ENCODE data around the gene PPP6R1. TPM values are rescaled to one million over a fixed set of nuclear protein-coding genes. Genes with fewer than 3 reads are reported as not detected.

PPP6R1 gene
- total and polyA plus RNA-seq, 2 of the 13 experiments (the other 11 are each of a cell fraction or from before 2014, with no cell fraction given): 25.8 to 54.0 TPM

DNA sequence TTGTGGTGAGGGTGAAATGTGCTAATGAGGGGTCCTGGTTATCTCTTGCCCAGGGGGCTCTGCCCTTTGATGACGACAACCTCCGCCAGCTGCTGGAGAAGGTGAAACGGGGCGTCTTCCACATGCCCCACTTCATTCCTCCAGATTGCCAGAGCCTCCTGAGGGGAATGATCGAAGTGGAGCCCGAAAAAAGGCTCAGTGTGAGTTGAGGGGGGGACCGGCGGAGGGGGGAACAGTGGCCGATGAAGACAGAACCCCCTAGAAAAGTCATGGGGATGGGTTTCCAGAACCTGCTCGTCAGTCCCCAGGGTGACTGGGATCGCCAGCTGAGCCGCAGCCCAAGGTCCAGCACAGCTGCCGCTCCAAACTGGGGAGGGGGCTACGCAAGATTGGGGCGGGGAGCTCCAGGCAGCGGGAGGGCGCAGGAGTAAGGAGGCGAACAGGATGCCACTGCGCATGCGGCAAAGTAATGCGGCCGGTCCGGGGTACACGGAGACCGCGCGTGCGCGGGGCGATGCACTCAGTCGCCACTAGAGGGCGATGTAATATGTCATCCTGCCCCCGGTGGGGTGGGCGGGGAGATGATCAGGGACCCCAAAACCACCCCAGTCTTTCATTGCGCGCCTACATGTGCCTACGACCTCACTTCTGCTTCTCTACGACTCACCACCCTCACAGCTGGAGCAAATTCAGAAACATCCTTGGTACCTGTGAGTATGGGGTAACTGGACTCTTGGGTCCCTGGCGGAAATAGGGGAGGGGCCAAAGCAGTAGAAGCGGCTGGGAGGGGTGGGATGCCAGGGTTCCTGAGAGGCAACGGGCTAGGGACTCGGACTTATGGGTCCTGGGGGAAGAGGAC, 42.9 kb upstream of the PPP6R1 start (continued):
- TF ChIP-seq, protein P1, sequence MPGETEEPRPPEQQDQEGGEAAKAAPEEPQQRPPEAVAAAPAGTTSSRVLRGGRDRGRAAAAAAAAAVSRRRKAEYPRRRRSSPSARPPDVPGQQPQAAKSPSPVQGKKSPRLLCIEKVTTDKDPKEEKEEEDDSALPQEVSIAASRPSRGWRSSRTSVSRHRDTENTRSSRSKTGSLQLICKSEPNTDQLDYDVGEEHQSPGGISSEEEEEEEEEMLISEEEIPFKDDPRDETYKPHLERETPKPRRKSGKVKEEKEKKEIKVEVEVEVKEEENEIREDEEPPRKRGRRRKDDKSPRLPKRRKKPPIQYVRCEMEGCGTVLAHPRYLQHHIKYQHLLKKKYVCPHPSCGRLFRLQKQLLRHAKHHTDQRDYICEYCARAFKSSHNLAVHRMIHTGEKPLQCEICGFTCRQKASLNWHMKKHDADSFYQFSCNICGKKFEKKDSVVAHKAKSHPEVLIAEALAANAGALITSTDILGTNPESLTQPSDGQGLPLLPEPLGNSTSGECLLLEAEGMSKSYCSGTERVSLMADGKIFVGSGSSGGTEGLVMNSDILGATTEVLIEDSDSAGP (CRISPR knock-in tag; IDR thresholded peaks at IDR 0.05; ENCODE audit: borderline replicate concordance): peak; percentile 75; the same call in 1 of the 2 replicates
- TF ChIP-seq, protein P2, sequence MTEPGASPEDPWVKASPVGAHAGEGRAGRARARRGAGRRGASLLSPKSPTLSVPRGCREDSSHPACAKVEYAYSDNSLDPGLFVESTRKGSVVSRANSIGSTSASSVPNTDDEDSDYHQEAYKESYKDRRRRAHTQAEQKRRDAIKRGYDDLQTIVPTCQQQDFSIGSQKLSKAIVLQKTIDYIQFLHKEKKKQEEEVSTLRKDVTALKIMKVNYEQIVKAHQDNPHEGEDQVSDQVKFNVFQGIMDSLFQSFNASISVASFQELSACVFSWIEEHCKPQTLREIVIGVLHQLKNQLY (CRISPR knock-in tag; IDR thresholded peaks at IDR 0.05): no peak
- TF ChIP-seq, protein P3, sequence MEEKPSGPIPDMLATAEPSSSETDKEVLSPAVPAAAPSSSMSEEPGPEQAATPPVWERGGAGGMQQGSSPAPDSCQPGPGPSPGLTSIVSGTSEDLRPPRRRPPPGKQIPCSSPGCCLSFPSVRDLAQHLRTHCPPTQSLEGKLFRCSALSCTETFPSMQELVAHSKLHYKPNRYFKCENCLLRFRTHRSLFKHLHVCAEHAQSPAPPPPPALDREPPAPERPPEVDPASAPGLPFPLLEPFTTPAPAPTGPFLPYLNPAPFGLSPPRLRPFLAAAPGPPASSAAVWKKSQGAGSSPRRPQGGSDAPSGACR (CRISPR knock-in tag; IDR thresholded peaks at IDR 0.05): no peak
- TF ChIP-seq, protein P4, sequence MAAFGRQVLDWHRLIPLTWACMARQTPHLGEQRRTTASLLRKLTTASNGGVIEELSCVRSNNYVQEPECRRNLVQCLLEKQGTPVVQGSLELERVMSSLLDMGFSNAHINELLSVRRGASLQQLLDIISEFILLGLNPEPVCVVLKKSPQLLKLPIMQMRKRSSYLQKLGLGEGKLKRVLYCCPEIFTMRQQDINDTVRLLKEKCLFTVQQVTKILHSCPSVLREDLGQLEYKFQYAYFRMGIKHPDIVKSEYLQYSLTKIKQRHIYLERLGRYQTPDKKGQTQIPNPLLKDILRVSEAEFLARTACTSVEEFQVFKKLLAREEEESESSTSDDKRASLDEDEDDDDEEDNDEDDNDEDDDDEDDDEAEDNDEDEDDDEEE (CRISPR knock-in tag; IDR thresholded peaks at IDR 0.05): no peak
- no peak for TF ChIP-seq POGK (CRISPR knock-in tag; conservative IDR thresholded peaks at IDR 0.05)
- TF ChIP-seq MEIS1 (CRISPR knock-in tag; IDR thresholded peaks at IDR 0.05; ENCODE audit: borderline replicate concordance): no peak; the same call in 1 of the 2 replicates
- peak; percentile 68 for TF ChIP-seq ZBTB33 (CRISPR knock-in tag; IDR thresholded peaks at IDR 0.05)
- TF ChIP-seq, protein P5, sequence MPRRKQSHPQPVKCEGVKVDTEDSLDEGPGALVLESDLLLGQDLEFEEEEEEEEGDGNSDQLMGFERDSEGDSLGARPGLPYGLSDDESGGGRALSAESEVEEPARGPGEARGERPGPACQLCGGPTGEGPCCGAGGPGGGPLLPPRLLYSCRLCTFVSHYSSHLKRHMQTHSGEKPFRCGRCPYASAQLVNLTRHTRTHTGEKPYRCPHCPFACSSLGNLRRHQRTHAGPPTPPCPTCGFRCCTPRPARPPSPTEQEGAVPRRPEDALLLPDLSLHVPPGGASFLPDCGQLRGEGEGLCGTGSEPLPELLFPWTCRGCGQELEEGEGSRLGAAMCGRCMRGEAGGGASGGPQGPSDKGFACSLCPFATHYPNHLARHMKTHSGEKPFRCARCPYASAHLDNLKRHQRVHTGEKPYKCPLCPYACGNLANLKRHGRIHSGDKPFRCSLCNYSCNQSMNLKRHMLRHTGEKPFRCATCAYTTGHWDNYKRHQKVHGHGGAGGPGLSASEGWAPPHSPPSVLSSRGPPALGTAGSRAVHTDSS (CRISPR knock-in tag; conservative IDR thresholded peaks at IDR 0.05): no peak
- no peak for TF ChIP-seq GTF3A (CRISPR knock-in tag; conservative IDR thresholded peaks at IDR 0.05)
- TF ChIP-seq HBP1 (CRISPR knock-in tag; IDR thresholded peaks at IDR 0.05; ENCODE audit: low read depth): no peak
- no peak for TF ChIP-seq PRDM10 (CRISPR knock-in tag; IDR thresholded peaks at IDR 0.05; ENCODE audit: low read depth)
